ENCODE data around the gene CAMTA1. TPM values are rescaled to one million over a fixed set of nuclear protein-coding genes. Genes with fewer than 3 reads are reported as not detected.

CAMTA1 gene
- total RNA-seq, 1 experiment from 2014 or later = 118 TPM

DNA sequence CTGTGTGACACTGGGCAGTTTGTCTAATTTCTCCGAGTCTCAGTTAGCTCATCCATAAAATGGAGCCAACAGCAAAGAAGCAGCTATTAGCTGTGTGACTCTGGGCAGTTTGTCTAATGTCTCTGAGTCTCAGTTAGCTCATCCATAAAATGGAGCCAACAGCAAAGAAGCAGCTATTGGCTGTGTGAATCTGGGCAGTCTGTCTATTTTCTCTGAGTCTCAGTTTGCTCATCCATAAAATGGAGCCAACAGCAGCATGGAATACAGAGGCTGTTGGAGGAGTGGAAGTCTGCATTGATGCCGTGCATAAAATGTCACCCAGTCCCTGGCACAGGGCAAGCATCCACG is 688.9 kb downstream of the CAMTA1 start:
- H4K20me1 ChIP-seq (ENCODE audit: insufficient read depth, low read depth, low read length) = peaks cover 11% of the 10 kb centered on the region; the same call in 1 of the 2 replicates
- no peak overlapping the region for H3K4me3 ChIP-seq (ENCODE audit: low read length)
- H3K79me2 ChIP-seq (ENCODE audit: low read length) = no peaks in the 10 kb centered on the region
- H3K9me2 ChIP-seq (replicated peaks; ENCODE audit: insufficient read depth, low read length) = no peaks in the 10 kb centered on the region
- no peaks in the 10 kb centered on the region for H3K4me1 ChIP-seq (ENCODE audit: low read length)
- H3K27ac ChIP-seq (ENCODE audit: low read length) = no peak overlapping the region
- no peaks in the 10 kb centered on the region for H3K9me3 ChIP-seq (ENCODE audit: low read length)
- H2AFZ ChIP-seq (ENCODE audit: low read length) = no peak overlapping the region
- no peak overlapping the region for H3K9ac ChIP-seq (ENCODE audit: low read length)
- no peaks in the 10 kb centered on the region for H3K27me3 ChIP-seq (ENCODE audit: low read length)
- DNase-seq = no peak
- no peaks in the 10 kb centered on the region for H3K36me3 ChIP-seq (ENCODE audit: insufficient read depth, low read length)
- H3K4me2 ChIP-seq (ENCODE audit: low read depth, low read length, poor library complexity, severe bottlenecking) = no peak overlapping the region

DNA sequence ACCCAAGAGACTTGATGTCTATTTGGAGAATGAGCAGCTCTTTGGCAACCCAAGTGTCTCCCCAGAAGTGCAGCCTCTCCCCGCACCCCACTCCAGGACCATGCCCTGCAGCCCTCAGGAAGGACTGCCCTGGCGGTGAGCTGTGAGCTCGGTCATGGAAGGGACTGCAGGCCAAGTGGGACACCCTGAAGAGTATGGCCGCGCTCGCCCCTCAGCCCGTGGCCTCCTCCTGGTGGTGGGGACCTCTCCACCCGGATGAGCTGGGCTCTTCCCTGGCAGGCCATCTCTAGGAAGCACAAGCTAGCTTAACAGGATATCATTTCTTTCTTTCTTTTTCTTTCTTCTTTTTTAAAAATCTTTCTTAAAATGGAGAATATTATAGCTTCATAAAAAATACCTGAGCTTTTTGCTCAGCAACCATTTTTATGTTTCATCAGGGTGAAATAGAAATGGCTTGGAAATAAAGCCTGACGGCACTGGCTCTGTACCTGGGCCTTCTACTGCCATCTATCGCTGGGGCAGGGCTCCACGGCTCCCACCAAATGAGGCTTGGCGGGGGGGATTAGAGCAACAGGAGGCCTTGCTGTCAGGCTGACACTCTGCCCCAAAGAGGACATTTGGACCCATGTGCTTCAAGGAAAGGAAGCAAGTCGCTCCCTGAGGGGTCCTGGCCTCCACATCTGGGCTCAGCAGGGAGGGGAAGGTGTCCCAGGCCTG is 689.7 kb downstream of the CAMTA1 start:
- Histone ChIP-seq H3K4me2 (ENCODE audit: low read depth, low read length, poor library complexity, severe bottlenecking) (no peak overlapping the region), H3K4me1 (ENCODE audit: low read length) (no peaks in the 10 kb centered on the region), H3K27me3 (ENCODE audit: low read length) (no peaks in the 10 kb centered on the region), H3K79me2 (ENCODE audit: low read length) (no peaks in the 10 kb centered on the region), H2AFZ (ENCODE audit: low read length) (no peak overlapping the region), H3K9me2 (replicated peaks; ENCODE audit: insufficient read depth, low read length) (no peaks in the 10 kb centered on the region), H3K36me3 (ENCODE audit: insufficient read depth, low read length) (no peaks in the 10 kb centered on the region), H3K27ac (ENCODE audit: low read length) (no peak overlapping the region), H4K20me1 (ENCODE audit: insufficient read depth, low read depth, low read length) (peaks cover 11% of the 10 kb centered on the region; the same call in 1 of the 2 replicates), H3K9me3 (ENCODE audit: low read length) (no peaks in the 10 kb centered on the region), H3K4me3 (ENCODE audit: low read length) (no peak overlapping the region), H3K9ac (ENCODE audit: low read length) (no peak overlapping the region)
- DNase-seq = peak; percentile 72

DNA sequence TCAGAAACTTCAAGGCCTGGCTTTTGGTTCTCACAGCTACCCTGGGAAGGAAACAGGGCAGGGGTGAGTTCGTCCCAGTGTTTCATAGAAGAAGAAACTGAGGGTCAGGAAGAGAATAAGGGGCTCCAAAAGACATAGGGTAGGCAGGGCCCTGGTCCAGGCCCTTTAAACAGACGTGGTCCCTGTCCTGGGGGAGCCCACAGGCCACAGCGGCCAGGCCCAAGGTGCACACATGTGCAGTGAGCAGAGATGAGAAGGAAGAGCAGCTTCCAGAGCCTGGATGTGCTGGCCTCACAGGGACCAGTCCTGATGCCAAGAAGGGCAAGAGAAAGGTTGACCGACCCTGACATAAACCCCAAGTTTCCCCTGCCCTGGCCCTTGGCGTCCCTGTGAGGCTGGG is 690.4 kb downstream of the CAMTA1 start:
- no peak overlapping the region for H2AFZ ChIP-seq (ENCODE audit: low read length)
- H3K36me3 ChIP-seq (ENCODE audit: insufficient read depth, low read length) = no peaks in the 10 kb centered on the region
- no peaks in the 10 kb centered on the region for H3K27me3 ChIP-seq (ENCODE audit: low read length)
- H3K9me3 ChIP-seq (ENCODE audit: low read length) = no peaks in the 10 kb centered on the region
- no peak overlapping the region for H3K9ac ChIP-seq (ENCODE audit: low read length)
- H3K79me2 ChIP-seq (ENCODE audit: low read length) = no peaks in the 10 kb centered on the region
- H3K4me1 ChIP-seq (ENCODE audit: low read length) = no peaks in the 10 kb centered on the region
- H3K4me2 ChIP-seq (ENCODE audit: low read depth, low read length, poor library complexity, severe bottlenecking) = no peak overlapping the region
- no peak for DNase-seq
- no peak overlapping the region for H3K4me3 ChIP-seq (ENCODE audit: low read length)
- peaks cover 11% of the 10 kb centered on the region; the same call in 1 of the 2 replicates for H4K20me1 ChIP-seq (ENCODE audit: insufficient read depth, low read depth, low read length)
- no peaks in the 10 kb centered on the region for H3K9me2 ChIP-seq (replicated peaks; ENCODE audit: insufficient read depth, low read length)
- H3K27ac ChIP-seq (ENCODE audit: low read length) = no peak overlapping the region

DNA sequence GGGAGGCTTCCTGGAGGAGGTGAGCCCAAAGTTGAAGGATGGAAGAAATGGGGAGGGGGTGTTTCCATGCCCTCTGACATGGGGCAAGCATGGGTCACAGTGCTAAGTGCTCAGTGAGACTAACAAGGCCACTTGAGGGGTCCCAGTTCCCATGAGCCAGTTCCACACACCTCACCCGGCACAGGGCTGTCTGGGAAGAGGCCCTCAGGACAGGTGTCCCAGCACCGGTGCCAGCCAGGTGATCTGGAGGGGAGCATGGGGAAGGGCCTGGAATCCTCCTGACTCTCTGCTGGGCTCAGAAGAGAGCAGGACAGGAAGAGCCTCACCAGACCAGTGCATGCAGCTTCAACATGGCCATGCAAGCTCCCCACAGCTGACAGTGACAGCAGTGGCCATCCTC is 691.1 kb downstream of the CAMTA1 start:
- H3K4me1 ChIP-seq (ENCODE audit: low read length) = no peaks in the 10 kb centered on the region
- no peak overlapping the region for H3K27ac ChIP-seq (ENCODE audit: low read length)
- peaks cover 18% of the 10 kb centered on the region; the same call in 1 of the 2 replicates for H4K20me1 ChIP-seq (ENCODE audit: insufficient read depth, low read depth, low read length)
- no peak overlapping the region for H2AFZ ChIP-seq (ENCODE audit: low read length)
- H3K9me2 ChIP-seq (replicated peaks; ENCODE audit: insufficient read depth, low read length) = no peaks in the 10 kb centered on the region
- no peaks in the 10 kb centered on the region for H3K9me3 ChIP-seq (ENCODE audit: low read length)
- no peak overlapping the region for H3K4me2 ChIP-seq (ENCODE audit: low read depth, low read length, poor library complexity, severe bottlenecking)
- DNase-seq = no peak
- H3K36me3 ChIP-seq (ENCODE audit: insufficient read depth, low read length) = no peaks in the 10 kb centered on the region
- H3K4me3 ChIP-seq (ENCODE audit: low read length) = no peak overlapping the region
- no peak overlapping the region for H3K9ac ChIP-seq (ENCODE audit: low read length)
- H3K27me3 ChIP-seq (ENCODE audit: low read length) = no peaks in the 10 kb centered on the region
- H3K79me2 ChIP-seq (ENCODE audit: low read length) = no peaks in the 10 kb centered on the region

DNA sequence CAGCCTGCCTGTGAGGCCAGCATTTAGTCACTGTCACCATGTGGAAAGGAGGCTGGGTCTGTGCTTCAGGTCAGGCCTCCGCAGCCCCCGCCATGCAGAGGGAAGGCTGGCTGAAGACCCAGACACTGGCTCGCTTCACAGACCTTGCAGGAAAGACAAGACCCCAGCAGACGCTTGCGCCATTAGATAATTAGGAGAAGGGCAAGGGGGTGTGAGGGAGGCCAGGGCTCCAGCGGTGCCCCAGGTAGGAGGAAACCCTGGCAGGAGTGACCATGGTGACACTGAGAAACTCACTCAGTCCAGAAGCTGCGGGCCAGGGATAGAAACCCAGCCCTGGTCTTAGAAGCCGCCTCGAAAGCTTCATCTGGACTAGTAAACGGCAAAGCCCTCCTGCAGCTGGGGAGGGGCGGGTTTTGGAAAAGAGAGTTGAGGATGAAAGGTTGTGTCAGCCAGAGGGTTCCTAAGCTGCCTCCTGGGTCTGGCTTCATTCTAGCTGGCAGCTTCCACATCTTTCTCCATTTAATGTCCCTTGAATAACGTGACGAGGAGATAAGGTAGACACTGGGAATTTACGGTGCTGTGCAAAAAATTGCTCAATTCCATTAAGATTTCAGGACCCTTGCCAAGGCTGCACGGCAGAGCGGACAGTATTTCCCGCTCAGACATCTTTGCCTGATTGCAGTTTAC is 691.8 kb downstream of the CAMTA1 start:
- Histone ChIP-seq H3K79me2 (ENCODE audit: low read length) (no peaks in the 10 kb centered on the region), H3K27ac (ENCODE audit: low read length) (no peak overlapping the region), H4K20me1 (ENCODE audit: insufficient read depth, low read depth, low read length) (peaks cover 16% of the 10 kb centered on the region; the same call in 1 of the 2 replicates), H2AFZ (ENCODE audit: low read length) (no peak overlapping the region), H3K9ac (ENCODE audit: low read length) (no peak overlapping the region), H3K36me3 (ENCODE audit: insufficient read depth, low read length) (no peaks in the 10 kb centered on the region), H3K9me3 (ENCODE audit: low read length) (no peaks in the 10 kb centered on the region), H3K9me2 (replicated peaks; ENCODE audit: insufficient read depth, low read length) (no peaks in the 10 kb centered on the region), H3K4me1 (ENCODE audit: low read length) (no peaks in the 10 kb centered on the region), H3K4me3 (ENCODE audit: low read length) (no peak overlapping the region), H3K4me2 (ENCODE audit: low read depth, low read length, poor library complexity, severe bottlenecking) (no peak overlapping the region), H3K27me3 (ENCODE audit: low read length) (no peaks in the 10 kb centered on the region)
- DNase-seq = no peak

DNA sequence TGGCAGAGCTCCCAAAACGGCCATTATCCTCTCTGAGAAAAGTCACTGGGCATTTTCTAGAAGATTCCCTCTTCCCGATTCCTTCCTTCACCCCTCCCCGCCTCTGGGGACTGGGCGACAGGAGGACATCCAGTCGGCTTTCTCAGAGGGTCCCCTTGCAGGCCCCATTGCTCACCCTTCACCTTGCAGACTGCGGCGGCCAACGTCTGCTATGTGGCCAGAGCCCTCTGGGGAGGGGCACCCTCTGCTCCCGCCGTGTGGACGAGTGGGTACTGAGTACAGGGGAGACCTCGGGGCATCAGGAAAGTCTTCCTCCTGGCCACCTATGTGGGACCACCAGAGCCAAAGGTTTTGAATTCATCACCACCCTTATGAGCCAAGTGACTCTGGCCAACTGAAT is 692.3 kb downstream of the CAMTA1 start:
- H3K27me3 ChIP-seq (ENCODE audit: low read length) = no peaks in the 10 kb centered on the region
- H3K36me3 ChIP-seq (ENCODE audit: insufficient read depth, low read length) = no peaks in the 10 kb centered on the region
- DNase-seq = no peak
- H3K4me2 ChIP-seq (ENCODE audit: low read depth, low read length, poor library complexity, severe bottlenecking) = no peak overlapping the region
- no peak overlapping the region for H3K4me3 ChIP-seq (ENCODE audit: low read length)
- H3K4me1 ChIP-seq (ENCODE audit: low read length) = peaks cover 5% of the 10 kb centered on the region
- no peaks in the 10 kb centered on the region for H3K9me3 ChIP-seq (ENCODE audit: low read length)
- no peak overlapping the region for H3K27ac ChIP-seq (ENCODE audit: low read length)
- no peaks in the 10 kb centered on the region for H3K9me2 ChIP-seq (replicated peaks; ENCODE audit: insufficient read depth, low read length)
- H3K79me2 ChIP-seq (ENCODE audit: low read length) = no peaks in the 10 kb centered on the region
- H2AFZ ChIP-seq (ENCODE audit: low read length) = no peak overlapping the region
- H4K20me1 ChIP-seq (ENCODE audit: insufficient read depth, low read depth, low read length) = peaks cover 13% of the 10 kb centered on the region; the same call in 1 of the 2 replicates
- H3K9ac ChIP-seq (ENCODE audit: low read length) = no peak overlapping the region

DNA sequence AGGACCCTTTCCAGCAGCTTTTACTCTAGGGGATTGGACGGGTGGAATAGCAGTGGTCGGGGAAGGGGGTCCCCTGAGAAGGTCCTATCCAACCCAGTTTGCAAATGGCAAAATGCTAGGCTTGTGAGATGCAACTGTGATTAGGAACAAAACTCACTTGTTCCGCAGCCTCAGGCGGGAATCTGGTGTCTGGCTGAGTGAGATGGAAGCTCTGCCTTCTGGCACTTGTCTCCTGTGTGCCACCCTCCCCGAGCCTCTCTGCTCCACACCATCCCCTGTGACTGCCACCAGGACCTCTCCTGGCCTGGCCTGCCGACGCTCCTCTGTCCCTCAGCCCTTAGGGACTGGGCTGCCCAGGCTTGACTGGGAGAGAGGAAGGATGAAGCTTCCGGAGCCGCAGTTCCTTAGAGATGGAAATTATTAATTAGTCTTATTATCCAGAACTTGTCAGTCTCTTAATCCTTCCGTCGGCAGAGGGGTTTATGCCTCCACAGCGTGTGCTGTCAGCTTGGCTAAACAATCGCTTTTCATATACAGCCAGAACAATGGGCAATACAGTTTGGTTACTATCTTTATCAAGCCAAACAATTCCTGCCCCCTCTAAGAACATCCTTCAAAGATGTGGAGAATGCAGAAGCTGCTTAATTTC is 693.0 kb downstream of the CAMTA1 start:
- no peaks in the 10 kb centered on the region for H3K9me3 ChIP-seq (ENCODE audit: low read length)
- H3K4me1 ChIP-seq (ENCODE audit: low read length) = peaks cover 12% of the 10 kb centered on the region
- no peaks in the 10 kb centered on the region for H3K36me3 ChIP-seq (ENCODE audit: insufficient read depth, low read length)
- H3K27ac ChIP-seq (ENCODE audit: low read length) = no peak overlapping the region
- no peak overlapping the region for H2AFZ ChIP-seq (ENCODE audit: low read length)
- no peaks in the 10 kb centered on the region for H3K27me3 ChIP-seq (ENCODE audit: low read length)
- no peaks in the 10 kb centered on the region for H3K79me2 ChIP-seq (ENCODE audit: low read length)
- no peak overlapping the region for H3K9ac ChIP-seq (ENCODE audit: low read length)
- no peaks in the 10 kb centered on the region for H3K9me2 ChIP-seq (replicated peaks; ENCODE audit: insufficient read depth, low read length)
- peaks cover 13% of the 10 kb centered on the region; the same call in 1 of the 2 replicates for H4K20me1 ChIP-seq (ENCODE audit: insufficient read depth, low read depth, low read length)
- H3K4me2 ChIP-seq (ENCODE audit: low read depth, low read length, poor library complexity, severe bottlenecking) = no peak overlapping the region
- no peak overlapping the region for H3K4me3 ChIP-seq (ENCODE audit: low read length)
- no peak for DNase-seq

DNA sequence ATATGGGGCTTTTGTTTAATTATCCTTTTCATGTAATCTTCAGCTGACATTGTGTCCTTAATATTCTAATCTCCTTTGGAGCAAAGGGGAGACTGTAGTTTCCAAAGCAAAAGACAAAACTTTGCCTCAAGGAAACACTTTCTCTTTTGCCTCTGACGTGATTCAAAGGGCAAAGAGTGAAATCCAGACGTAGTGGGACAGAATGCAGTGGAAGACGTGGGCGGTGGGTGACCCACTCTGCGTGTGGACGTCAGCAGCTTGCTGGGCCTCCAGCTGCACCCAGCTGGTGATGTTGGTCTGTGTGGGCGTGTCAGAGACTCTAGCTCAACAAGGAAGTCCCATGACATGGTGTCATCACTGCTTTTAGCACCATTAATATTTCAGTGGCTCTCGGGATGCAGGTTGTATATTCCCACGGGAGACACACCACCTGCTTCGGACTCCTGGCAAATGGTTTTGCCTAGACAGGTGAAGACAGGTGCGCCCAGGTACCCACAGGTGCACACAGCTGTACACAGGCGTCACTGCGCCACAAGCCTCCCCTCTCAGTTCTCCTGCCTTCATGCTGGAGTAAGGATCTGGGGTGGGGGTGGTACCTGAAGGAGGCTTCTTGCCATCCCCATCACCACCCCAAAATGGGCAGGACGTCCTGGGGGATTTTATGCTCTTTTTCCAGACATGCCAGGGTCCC is 693.7 kb downstream of the CAMTA1 start:
- H3K4me1 ChIP-seq (ENCODE audit: low read length) = peaks cover 18% of the 10 kb centered on the region

More for the DNA sequence above, 693.7 kb downstream of the CAMTA1 start:
- no peaks in the 10 kb centered on the region for H3K27me3 ChIP-seq (ENCODE audit: low read length)
- H3K79me2 ChIP-seq (ENCODE audit: low read length) = no peaks in the 10 kb centered on the region
- H2AFZ ChIP-seq (ENCODE audit: low read length) = no peak overlapping the region
- H3K4me2 ChIP-seq (ENCODE audit: low read depth, low read length, poor library complexity, severe bottlenecking) = no peak overlapping the region
- no peaks in the 10 kb centered on the region for H3K9me2 ChIP-seq (replicated peaks; ENCODE audit: insufficient read depth, low read length)
- H3K9ac ChIP-seq (ENCODE audit: low read length) = no peak overlapping the region
- no peak overlapping the region for H3K4me3 ChIP-seq (ENCODE audit: low read length)
- H4K20me1 ChIP-seq (ENCODE audit: insufficient read depth, low read depth, low read length) = peaks cover 13% of the 10 kb centered on the region; the same call in 1 of the 2 replicates
- DNase-seq = no peak
- no peak overlapping the region for H3K27ac ChIP-seq (ENCODE audit: low read length)
- no peaks in the 10 kb centered on the region for H3K36me3 ChIP-seq (ENCODE audit: insufficient read depth, low read length)
- H3K9me3 ChIP-seq (ENCODE audit: low read length) = no peaks in the 10 kb centered on the region
